ENCODE results near the gene GGA1. TPM values are rescaled to one million over a fixed set of nuclear protein-coding genes. Genes with fewer than 3 reads are reported as not detected.

The GGA1 gene
- total and polyA plus RNA-seq, 12 donors, result 22.9 to 39.7 (median 26.7) TPM

DNA sequence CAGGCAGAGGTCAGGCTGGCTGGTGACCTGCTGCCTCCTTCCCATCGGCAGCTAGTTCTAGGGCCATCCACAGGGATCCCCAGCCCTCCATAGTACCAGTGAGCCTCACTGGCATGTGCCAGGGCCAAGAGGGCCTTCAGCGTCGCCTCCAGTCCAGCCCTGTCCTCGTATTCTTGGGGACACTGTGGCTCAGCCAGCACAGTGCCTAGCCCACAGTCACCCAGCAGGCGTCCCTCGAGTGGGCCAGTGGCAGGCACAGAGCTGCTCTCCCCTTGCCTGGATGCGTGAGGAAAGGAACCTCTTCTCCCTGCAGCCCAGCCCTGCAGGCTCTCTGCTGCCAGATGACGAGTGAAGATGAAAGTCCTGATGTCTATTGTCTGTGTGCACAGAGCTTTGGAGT lies 20.2 kb downstream of the GGA1 start:
- Histone ChIP-seq H3K4me3 (no peak overlapping the region), H3K27me3 (no peaks in the 10 kb centered on the region), H3K9me3 (no peaks in the 10 kb centered on the region), H3K27ac (peak overlapping the region in 1 of 10 donors; percentile 76), H3K36me3 (peaks cover 0 to 71% (median 7%) of the 10 kb centered on the region in 9 donors), H3K4me1 (peaks cover 25 to 58% (median 49%) of the 10 kb centered on the region in 9 donors)
- DNase-seq (no peak), ATAC-seq (no peak)
- no peak for TF ChIP-seq CTCF (IDR thresholded peaks at IDR 0.05)
- intact Hi-C loops (cut with DNase I), result loop anchor here in 3 of 10 donors (5.0 to 10.0 kb wide), 3 partner anchors 53 to 236 kb away; no protein-coding TSS in a partner anchor
- WGBS, 2 donors, result 90 to 93% methylated on average over 8 of the region's 8 CpGs

DNA sequence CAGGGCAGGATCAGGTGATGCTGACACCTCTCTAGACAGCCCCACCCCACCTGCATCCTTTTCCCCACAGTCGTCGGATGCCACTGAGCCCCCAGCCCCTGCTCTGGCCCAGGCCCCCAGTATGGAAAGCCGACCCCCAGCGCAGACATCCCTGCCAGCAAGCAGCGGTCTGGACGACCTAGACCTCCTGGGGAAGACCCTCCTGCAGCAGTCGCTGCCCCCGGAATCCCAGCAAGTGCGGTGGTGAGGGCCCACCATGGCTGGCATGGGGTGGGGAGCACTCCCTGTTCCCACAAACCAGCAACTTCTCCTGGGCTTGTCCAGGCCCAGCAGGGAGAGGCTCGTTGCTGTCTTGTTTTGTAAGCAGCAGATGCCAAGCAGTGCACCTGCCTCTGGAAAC lies 21.3 kb downstream of the GGA1 start:
- intact Hi-C loops (cut with DNase I), result loop anchor here in 3 of 10 donors (5.0 to 10.0 kb wide), 3 partner anchors 52 to 235 kb away; no protein-coding TSS in a partner anchor
- Histone ChIP-seq H3K4me1 (peaks cover 33 to 66% (median 58%) of the 10 kb centered on the region in 9 donors), H3K27ac (no peak overlapping the region), H3K36me3 (peaks cover 0 to 65% (median 7%) of the 10 kb centered on the region in 9 donors), H3K4me3 (no peak overlapping the region), H3K27me3 (no peaks in the 10 kb centered on the region), H3K9me3 (no peaks in the 10 kb centered on the region)
- TF ChIP-seq CTCF (IDR thresholded peaks at IDR 0.05), result no peak
- no peak for DNase-seq
- WGBS, 2 donors, result 93% methylated on average over 10 of the region's 10 CpGs
- ATAC-seq, result no peak

DNA sequence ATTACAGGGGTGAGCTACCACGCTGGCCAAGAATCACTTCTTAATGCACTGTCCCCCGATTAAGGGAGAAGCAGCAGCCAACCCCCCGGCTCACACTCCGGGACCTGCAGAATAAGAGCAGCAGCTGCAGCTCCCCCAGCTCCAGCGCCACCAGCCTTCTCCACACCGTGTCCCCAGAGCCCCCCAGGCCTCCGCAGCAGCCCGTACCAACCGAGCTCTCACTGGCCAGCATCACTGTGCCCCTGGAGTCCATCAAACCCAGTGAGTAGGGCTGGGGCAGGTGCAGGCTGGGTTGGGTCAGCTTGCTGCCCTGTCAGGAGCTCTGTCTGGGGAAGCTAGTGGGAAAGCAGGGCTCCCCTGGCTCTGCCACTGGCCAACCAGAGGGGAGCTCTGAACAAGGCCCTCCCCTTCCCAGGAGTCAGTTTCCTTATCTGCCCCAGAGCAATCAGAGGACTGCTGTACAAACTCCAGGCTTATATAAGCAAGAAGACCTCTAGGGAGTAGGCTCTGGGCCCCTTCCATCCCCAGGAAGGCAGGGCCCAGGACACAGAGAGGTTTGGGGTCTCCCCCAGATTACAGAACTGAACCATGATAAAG lies 22.3 kb downstream of the GGA1 start:
- H3K27me3 ChIP-seq, result no peaks in the 10 kb centered on the region
- H3K9me3 ChIP-seq, result no peaks in the 10 kb centered on the region
- WGBS, 2 donors, result 82 to 87% methylated on average over 9 of the region's 9 CpGs
- intact Hi-C loops (cut with DNase I), result no loop called here
- no peak for TF ChIP-seq CTCF (IDR thresholded peaks at IDR 0.05)
- H3K4me1 ChIP-seq, result peaks cover 29 to 69% (median 55%) of the 10 kb centered on the region in 9 donors
- ATAC-seq, result no peak
- peak overlapping the region in 5 of 10 donors; percentile 19 to 96 (median 87) for H3K27ac ChIP-seq
- peaks cover 0 to 55% (median 7%) of the 10 kb centered on the region in 9 donors for H3K36me3 ChIP-seq
- no peak for DNase-seq
- H3K4me3 ChIP-seq, result no peak overlapping the region

DNA sequence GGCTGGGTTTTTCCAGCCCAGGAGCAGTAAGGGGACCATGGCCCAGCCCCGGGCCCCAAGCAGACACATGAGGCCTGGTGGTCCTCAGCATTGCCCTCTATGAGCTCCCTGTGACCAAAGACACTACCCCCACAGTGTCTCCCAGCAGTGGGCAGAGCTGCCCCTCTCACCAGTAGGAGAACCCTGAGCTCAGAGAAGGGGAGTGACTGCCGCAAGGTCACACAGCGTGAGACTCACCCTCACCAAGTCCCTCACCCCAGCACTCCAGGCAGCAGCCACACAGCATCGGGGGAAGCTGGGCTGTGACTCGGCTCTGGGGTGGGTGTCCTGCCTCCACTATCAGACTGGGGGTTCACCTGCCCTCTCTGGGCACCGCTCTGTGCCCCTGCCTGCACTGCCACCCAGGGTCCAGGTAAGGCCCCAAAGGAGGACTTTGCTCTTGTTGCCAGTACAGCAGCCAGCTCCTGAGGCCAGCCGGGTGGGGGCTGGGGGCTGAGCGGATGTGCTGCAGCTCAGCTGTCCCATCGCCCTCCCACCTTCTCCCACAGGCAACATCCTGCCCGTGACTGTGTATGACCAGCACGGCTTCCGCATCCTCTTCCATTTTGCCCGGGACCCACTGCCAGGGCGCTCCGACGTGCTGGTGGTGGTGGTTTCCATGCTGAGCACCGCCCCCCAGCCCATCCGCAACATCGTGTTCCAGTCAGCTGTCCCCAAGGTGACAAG lies 23.0 kb downstream of the GGA1 start:
- Histone ChIP-seq H3K27ac (peak overlapping the region in 7 of 10 donors; percentile 5 to 96 (median 51)), H3K9me3 (no peaks in the 10 kb centered on the region), H3K4me1 (peaks cover 24 to 69% (median 49%) of the 10 kb centered on the region in 9 donors), H3K4me3 (peak overlapping the region in 1 of 10 donors; percentile 6), H3K27me3 (no peaks in the 10 kb centered on the region), H3K36me3 (peaks cover 0 to 52% (median 7%) of the 10 kb centered on the region in 9 donors)
- DNase-seq, result no peak
- whole genome bisulfite sequencing, 2 donors, result 79 to 83% methylated on average over 19 of the region's 19 CpGs
- intact Hi-C loops (cut with DNase I), result no loop called here
- no peak for TF ChIP-seq CTCF (IDR thresholded peaks at IDR 0.05)
- ATAC-seq, result no peak
